ENCODE results near the gene FABP7. TPM values are rescaled to one million over a fixed set of nuclear protein-coding genes. Genes with fewer than 3 reads are reported as not detected.
A peak's percentile ranks its signal among the peaks of the same experiment; 100 is the strongest.

The FABP7 gene
- total RNA-seq, 3 donors from 2014 or later, result not detected

GRCh38 chr6:122829456-122829855, 49.9 kb downstream of the FABP7 start:
- intact Hi-C loops (cut with DNase I, micrococcal nuclease), result no loop called here
- H3K36me3 ChIP-seq (ENCODE audit: low read depth), result no peaks in the 10 kb centered on the region
- no peaks in the 10 kb centered on the region for H3K9me3 ChIP-seq
- no peak for DNase-seq
- H3K4me3 ChIP-seq, result no peak overlapping the region
- no peaks in the 10 kb centered on the region for H3K4me1 ChIP-seq (ENCODE audit: low read depth)
- ATAC-seq, result no peak
- no peak for TF ChIP-seq CTCF (IDR thresholded peaks at IDR 0.05)

GRCh38 chr6:122831511-122831910, 52.0 kb downstream of the FABP7 start:
- DNase-seq (no peak), ATAC-seq (peak; percentile 61)
- Histone ChIP-seq H3K4me3 (no peak overlapping the region), H3K9me3 (no peaks in the 10 kb centered on the region), H3K36me3 (ENCODE audit: low read depth) (no peaks in the 10 kb centered on the region), H3K4me1 (ENCODE audit: low read depth) (no peaks in the 10 kb centered on the region)
- TF ChIP-seq CTCF (IDR thresholded peaks at IDR 0.05), result no peak
- intact Hi-C loops (cut with DNase I, micrococcal nuclease), result loop anchor here in 1 of 2 donors (10.0 kb wide), 1 partner anchor 97 kb away; no protein-coding TSS in a partner anchor

GRCh38 chr6:122832459-122832858, 52.9 kb downstream of the FABP7 start:
- no peak for TF ChIP-seq CTCF (IDR thresholded peaks at IDR 0.05)
- Histone ChIP-seq H3K9me3 (no peaks in the 10 kb centered on the region), H3K4me3 (no peak overlapping the region), H3K4me1 (ENCODE audit: low read depth) (no peaks in the 10 kb centered on the region), H3K36me3 (ENCODE audit: low read depth) (no peaks in the 10 kb centered on the region)
- no peak for DNase-seq
- intact Hi-C loops (cut with DNase I, micrococcal nuclease), result loop anchor here in 1 of 2 donors (10.0 kb wide), 1 partner anchor 98 kb away; no protein-coding TSS in a partner anchor
- ATAC-seq, result no peak

- DNase-seq (no peak), ATAC-seq (no peak)
- intact Hi-C loops (cut with DNase I, micrococcal nuclease), result loop anchor here in 1 of 2 donors (10.0 kb wide), 1 partner anchor 98 kb away; no protein-coding TSS in a partner anchor
Observed at GRCh38 chr6:122833021-122833491, 53.5 kb downstream of the FABP7 start.

More at GRCh38 chr6:122833021-122833491, 53.5 kb downstream of the FABP7 start:
- Histone ChIP-seq H3K4me3 (no peak overlapping the region), H3K4me1 (ENCODE audit: low read depth) (no peaks in the 10 kb centered on the region), H3K9me3 (no peaks in the 10 kb centered on the region), H3K36me3 (ENCODE audit: low read depth) (no peaks in the 10 kb centered on the region)
- no peak for TF ChIP-seq CTCF (IDR thresholded peaks at IDR 0.05)

Other genes starting within 250 kb of the FABP7 start
- 100 to 1,000 TPM in 2 of 3 donors, 10 to 100 TPM in 1; 75.1 to 214 (median 122) TPM for gene PKIB, start 169.3 kb upstream of the FABP7 start, total RNA-seq
- gene SMPDL3A, start 9.5 kb downstream of the FABP7 start, total RNA-seq, result 100 to 1,000 TPM in 2 of 3 donors, 10 to 100 TPM in 1; 81.7 to 192 (median 158) TPM
- gene CLVS2, start 216.5 kb downstream of the FABP7 start, total RNA-seq, result under 1 TPM; 0.03 to 0.92 (median 0.19) TPM

All from mucosa of descending colon (tissue), 3 donors.